ENCODE data around the gene COL18A1. TPM values are rescaled to one million over a fixed set of nuclear protein-coding genes. Genes with fewer than 3 reads are reported as not detected.

COL18A1 gene
- total RNA-seq, 1 donor from 2014 or later: 302 TPM

DNA sequence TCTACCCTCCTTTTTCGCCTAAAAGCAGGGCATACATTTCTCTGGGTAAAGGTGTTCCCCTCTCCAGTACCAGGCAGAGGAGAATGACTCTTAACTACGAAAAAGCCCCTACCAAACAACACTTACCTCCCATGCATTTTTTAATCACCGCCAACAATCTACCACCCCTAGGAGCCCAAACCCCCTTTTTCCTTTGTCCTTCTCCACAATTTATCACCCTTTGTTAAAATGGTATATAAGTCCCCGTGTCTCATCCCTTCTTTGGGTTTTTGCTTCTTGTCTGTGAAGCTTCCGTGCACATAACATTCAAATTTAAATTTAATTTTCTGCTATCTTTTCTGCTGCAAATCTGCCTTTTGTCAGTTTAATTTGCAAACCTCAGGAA lies 27.6 kb upstream of the COL18A1 start:
- H3K27ac Mint-ChIP-seq: no peak overlapping the region
- H3K27me3 Mint-ChIP-seq (ENCODE audit: low read depth): no peaks in the 10 kb centered on the region
- H3K36me3 Mint-ChIP-seq: no peaks in the 10 kb centered on the region
- no peak for DNase-seq (ENCODE audit: low spot score in 2 of 2, unreplicated experiment in 2 of 2)
- TF ChIP-seq, protein P1, sequence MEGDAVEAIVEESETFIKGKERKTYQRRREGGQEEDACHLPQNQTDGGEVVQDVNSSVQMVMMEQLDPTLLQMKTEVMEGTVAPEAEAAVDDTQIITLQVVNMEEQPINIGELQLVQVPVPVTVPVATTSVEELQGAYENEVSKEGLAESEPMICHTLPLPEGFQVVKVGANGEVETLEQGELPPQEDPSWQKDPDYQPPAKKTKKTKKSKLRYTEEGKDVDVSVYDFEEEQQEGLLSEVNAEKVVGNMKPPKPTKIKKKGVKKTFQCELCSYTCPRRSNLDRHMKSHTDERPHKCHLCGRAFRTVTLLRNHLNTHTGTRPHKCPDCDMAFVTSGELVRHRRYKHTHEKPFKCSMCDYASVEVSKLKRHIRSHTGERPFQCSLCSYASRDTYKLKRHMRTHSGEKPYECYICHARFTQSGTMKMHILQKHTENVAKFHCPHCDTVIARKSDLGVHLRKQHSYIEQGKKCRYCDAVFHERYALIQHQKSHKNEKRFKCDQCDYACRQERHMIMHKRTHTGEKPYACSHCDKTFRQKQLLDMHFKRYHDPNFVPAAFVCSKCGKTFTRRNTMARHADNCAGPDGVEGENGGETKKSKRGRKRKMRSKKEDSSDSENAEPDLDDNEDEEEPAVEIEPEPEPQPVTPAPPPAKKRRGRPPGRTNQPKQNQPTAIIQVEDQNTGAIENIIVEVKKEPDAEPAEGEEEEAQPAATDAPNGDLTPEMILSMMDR (IDR thresholded peaks at IDR 0.05; ENCODE audit: unreplicated experiment): no peak
- H3K4me1 Mint-ChIP-seq: peaks cover 11% of the 10 kb centered on the region
- H3K4me3 Mint-ChIP-seq: no peak overlapping the region
- H3K9me3 Mint-ChIP-seq: peaks cover 9% of the 10 kb centered on the region

DNA sequence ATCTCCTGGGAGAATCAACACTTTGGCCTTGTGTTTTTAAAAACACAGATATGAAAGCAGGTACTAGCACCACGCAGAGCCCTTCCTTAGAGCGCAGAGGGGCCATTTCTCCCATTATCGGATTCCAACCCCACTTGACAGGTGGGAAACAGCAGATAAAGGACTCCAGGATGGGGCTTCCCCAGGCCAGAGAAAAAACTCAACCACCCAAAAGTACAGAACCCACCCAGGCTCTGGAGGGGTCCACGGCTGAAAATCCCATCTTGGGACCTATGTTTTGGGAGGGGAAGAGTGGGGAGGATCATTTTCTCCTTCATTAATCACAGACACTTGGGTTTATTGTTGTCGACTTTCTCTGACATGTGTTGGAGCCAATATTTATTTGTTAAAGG lies 27.1 kb upstream of the COL18A1 start:
- DNase-seq (ENCODE audit: low spot score in 2 of 2, unreplicated experiment in 2 of 2): no peak
- TF ChIP-seq, protein P1 (IDR thresholded peaks at IDR 0.05; ENCODE audit: unreplicated experiment): no peak
- Mint-ChIP-seq H3K9me3 (peaks cover 5% of the 10 kb centered on the region), H3K4me3 (no peak overlapping the region), H3K27me3 (ENCODE audit: low read depth) (no peaks in the 10 kb centered on the region), H3K4me1 (peaks cover 11% of the 10 kb centered on the region), H3K27ac (peak overlapping the region; percentile 69), H3K36me3 (no peaks in the 10 kb centered on the region)

DNA sequence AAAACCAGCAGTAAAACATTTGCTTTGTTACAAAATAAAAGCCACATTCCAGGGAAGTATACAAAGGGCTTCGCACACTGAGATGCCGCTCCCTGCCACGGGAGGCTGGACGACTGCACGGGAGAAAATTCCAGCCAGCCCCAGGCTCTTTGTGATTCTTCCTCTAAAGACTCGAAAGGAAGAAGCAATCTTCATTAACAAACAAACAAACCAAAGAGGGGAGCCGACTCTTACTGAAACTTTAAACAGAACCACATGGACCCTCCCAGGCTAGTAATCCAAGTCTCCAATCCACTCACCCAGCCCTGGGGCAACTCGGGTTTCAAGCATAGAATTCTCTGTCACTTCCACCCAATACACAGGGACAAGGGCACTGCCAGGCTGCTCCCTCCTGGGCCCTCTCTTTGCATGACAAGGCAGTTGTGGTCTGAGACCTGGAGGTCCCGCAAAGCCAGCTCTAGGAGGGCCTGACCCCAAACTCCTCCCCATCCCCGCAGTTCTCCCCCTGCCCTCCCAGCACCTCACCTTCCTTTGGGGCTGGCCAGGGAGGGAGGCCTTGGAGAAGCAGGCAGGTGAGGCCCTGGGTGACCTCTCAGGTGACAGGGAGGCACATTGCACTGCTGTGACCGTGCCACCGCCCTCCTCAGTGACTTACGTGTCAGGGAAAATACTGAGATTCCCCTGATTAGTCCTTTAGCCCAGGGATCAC lies 26.6 kb upstream of the COL18A1 start:
- TF ChIP-seq, protein P1 (IDR thresholded peaks at IDR 0.05; ENCODE audit: unreplicated experiment): no peak
- Mint-ChIP-seq H3K4me3 (no peak overlapping the region), H3K27ac (peak overlapping the region; percentile 69), H3K27me3 (ENCODE audit: low read depth) (no peaks in the 10 kb centered on the region), H3K4me1 (peaks cover 11% of the 10 kb centered on the region), H3K36me3 (no peaks in the 10 kb centered on the region), H3K9me3 (peaks cover 4% of the 10 kb centered on the region)
- DNase-seq (ENCODE audit: low spot score in 2 of 2, unreplicated experiment in 2 of 2): peak in 1 of 2 experiments; percentile 16

DNA sequence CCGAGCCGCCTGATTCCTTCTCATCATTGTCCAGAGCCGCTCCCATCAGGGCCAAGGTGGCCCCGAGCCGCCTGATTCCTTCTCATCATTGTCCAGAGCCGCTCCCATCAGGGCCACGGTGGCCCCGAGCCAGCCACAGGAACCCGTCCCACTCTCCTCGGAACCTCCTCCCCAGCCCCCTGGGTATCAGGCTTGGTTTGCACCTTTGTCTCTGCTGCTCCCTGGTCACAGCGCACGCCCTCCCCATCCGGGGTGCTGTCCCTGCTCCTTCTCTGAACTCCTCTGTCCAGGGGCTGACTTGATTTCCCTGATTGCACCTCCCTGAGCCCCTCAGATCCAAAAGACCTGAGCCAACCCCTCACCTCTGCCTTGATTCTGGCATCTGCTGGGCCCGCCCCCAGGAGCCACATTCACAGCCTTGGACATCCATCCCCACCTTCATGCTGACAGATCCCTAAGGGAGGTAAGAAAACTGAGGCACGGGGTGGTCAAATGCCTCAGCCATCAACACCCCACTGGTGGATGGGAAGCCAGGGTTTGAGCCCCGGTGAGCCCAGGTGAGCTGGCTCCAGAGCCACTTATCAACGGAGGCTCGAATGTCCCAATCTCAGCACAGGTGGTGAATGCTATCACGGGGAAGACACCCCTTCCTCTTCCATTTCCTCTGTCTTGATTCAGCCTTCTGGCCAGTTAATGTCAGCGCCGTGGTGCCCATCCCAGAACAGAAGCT lies 25.6 kb upstream of the COL18A1 start:
- peak in 1 of 2 experiments; percentile 12 for DNase-seq (ENCODE audit: low spot score in 2 of 2, unreplicated experiment in 2 of 2)
- no peak overlapping the region for H3K4me3 Mint-ChIP-seq
- H3K9me3 Mint-ChIP-seq: peaks cover 4% of the 10 kb centered on the region
- TF ChIP-seq, protein P1 (IDR thresholded peaks at IDR 0.05; ENCODE audit: unreplicated experiment): no peak
- no peaks in the 10 kb centered on the region for H3K36me3 Mint-ChIP-seq
- no peak overlapping the region for H3K27ac Mint-ChIP-seq
- H3K4me1 Mint-ChIP-seq: peaks cover 11% of the 10 kb centered on the region
- no peaks in the 10 kb centered on the region for H3K27me3 Mint-ChIP-seq (ENCODE audit: low read depth)

DNA sequence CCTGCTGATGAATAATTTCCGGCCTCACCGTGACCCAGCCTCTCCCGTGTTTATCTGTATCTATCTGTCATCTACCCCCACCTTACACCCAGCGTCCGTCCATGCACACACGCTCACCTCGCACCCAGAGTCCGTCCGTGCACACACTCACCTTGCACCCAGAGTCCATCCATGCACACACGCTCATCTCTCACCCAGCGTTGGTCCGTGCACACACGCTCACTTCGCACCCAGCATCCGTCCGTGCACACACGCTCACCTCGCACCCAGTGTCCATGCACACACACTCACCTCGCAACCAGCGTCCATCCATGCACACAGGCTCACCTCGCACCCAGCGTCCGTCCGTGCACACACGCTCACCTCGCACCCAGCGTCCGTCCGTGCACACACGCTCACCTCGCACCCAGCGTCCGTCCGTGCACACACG lies 25.0 kb upstream of the COL18A1 start:
- Mint-ChIP-seq H3K9me3 (peaks cover 4% of the 10 kb centered on the region), H3K4me1 (peaks cover 15% of the 10 kb centered on the region), H3K27ac (no peak overlapping the region), H3K27me3 (ENCODE audit: low read depth) (no peaks in the 10 kb centered on the region), H3K36me3 (no peaks in the 10 kb centered on the region), H3K4me3 (no peak overlapping the region)
- TF ChIP-seq, protein P1 (IDR thresholded peaks at IDR 0.05; ENCODE audit: unreplicated experiment): no peak
- DNase-seq (ENCODE audit: low spot score in 2 of 2, unreplicated experiment in 2 of 2): peak in 1 of 2 experiments; percentile 7

Data from mesothelial cell of epicardium (in vitro differentiated cells).